DMS114 treated with DMSO at 0.1 percent for 48 hours (cell line): ENCODE data around the gene AP2A2.
"Not testable (repeated sequence)": the region's sequence is repeated elsewhere in the genome, so short reads cannot be mapped to it uniquely, and the experiment has no call there.

ENCODE experiments used
- DNase-seq: peaks from one replicate; lab custom pipeline; 2025; ENCODE audit not compliant: unreplicated experiment; lab: John Stamatoyannopoulos, UW

The AP2A2 gene

GRCh38 chr11:1012291-1012690 lies 86.6 kb downstream of the AP2A2 start:
- DNase-seq = no peak

- DNase-seq = no peak
These were observed 87.3 kb downstream of the AP2A2 start for GRCh38 chr11:1012740-1013630.

DNA sequence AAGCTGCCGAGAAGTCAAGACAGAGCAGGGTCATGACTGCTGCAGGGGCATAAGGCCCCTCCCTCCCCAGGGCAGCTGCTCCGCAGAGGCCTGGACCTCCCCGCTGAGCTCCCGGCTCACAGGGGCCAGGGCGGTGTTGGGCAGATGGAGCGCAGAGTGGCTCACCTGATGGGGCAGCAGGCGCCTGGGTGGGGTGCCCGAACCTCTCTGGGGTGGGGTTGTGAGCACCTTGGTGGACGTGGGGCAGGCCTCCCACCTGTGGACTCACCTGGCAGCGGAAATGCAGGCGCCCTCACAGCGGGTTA lies 87.9 kb downstream of the AP2A2 start:
- no peak for DNase-seq

GRCh38 chr11:1014276-1014675 lies 88.6 kb downstream of the AP2A2 start:
- DNase-seq = no peak

DNA sequence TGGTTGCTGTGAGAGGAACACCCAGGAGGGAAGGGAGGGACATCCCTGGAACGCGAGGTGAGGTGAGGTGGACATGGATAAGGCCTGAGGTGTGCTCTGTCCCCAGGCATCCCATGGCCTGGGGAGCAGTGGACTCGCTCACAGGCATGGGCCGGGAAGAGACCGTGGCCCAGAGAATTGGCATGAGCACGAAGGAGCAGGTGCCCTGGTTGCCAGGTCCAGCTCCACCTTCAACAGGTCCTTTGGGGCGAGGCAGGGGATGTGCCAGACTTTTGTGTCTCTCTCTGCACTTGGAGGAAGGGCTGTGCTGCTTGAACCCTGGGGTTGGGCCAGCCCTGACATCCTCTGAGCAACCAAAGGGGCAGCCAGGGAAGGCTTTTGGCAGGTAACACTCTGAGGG lies 89.4 kb downstream of the AP2A2 start:
- no peak for DNase-seq

DNA sequence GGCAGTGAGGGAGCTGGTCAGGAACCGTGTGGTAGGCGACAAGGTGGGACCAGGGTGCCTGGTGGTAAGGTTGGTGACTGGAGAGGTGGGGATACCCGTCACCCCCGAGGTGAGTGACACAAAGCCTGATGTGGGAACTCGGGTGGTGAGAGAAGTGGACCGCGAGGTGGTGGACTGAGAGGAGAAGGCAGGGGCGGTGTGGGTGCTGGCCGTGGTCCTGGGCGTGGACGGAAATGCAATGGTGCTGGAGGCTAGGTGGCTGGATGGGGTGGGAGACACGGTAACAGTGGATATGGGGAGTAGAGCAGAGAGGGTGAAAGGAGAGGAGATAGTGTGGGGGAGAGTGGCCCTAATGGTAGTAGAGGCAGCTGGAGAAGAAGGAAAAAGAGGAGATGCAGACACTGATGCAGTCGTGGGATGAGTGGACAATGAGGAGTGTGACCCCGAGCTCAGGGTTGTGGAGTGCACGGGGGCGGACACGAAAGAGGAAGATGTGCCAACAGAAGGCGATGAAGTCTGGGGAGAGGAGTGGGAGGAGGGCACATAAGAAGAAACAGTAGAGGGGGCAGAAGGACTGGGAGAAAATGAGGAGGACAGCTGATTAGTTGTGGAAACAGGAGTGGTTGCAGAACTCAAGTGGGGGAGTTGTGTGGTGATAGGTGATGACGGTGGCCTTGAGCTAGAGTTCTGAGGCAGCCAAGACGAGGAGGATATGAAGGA lies 90.3 kb downstream of the AP2A2 start:
- no peak for DNase-seq

DNA sequence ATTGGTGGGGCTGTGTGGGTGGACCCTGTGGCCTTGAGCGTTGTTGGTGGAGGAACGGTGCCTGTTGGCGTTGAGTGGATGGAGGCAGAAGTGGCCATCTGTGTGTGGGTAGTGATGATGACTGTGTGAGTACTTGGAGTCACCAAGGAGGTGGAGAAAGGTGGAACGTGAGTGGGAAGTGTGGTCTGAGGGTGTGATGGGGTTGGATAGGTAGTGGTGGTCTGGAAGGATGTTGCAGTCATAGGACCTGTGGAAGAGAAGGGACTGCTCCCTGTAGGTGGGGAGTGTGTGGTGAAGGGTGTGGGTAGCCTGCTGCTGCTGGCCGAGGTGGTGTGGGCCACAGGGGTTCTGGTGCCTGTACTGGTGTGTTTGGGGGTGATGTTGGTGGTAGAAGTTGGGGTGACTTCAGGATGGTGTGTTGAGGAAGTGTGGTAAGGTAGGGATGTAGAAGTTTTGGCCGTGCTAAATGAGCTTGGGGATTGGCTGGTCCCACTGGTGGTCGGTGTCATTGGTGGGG lies 91.0 kb downstream of the AP2A2 start:
- not testable (repeated sequence) for DNase-seq

- no peak for DNase-seq
These were observed 91.8 kb downstream of the AP2A2 start for GRCh38 chr11:1017269-1018005.

DNA sequence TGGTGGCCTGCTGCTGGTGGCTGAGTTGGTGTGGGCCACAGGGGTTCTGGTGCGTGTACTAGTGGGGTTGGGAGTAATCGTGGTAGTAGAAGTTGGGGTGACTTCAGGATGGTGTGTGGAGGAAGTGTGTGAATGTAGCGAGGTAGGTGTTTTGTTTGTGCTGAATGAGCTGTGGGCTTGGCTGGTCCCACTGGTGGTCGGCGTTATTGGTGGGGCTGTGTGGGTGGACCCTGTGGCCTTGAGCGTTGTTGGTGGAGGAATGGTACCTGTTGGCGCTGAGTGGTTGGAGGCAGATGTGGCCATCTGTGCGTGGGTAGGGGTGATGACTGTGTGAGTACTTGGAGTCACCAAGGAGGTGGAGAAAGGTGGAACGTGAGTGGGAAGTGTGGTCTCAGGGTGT lies 92.4 kb downstream of the AP2A2 start:
- DNase-seq = no peak

GRCh38 chr11:1019321-1019910 lies 93.7 kb downstream of the AP2A2 start:
- DNase-seq = no peak

DNA sequence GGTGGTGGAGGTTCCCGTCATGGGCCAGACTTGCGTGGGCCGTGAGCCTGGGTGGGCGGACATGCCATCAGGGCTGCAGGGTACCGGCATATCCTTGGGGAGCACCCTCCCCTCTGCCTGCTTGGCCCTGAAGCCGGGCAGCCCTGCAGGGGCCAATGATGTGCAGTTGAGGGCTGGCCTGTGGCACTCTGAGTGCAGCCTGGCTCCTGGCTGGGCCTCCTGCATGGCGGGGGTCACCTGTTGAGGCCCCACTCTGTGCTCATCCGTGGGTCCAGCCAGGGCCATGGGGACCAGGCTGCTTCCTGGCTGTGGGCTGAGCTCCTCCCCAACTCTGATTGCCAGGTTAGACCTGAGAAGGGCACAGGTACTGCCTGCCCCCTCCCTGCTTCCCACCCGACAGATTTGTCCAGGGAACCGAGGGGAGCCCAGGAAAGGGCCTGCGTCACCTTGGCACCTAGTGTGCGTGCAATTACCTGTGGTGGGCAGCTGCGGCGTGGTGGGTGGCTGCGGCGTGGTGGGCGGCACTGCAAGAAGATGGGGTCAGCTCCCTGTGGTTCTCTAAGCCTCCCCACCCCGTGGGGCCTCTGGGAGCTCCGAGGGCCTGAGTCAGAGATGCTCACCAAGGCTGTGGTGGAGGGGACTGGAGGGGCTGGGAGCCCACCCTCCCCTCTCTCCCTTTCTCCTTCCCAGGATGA lies 94.7 kb downstream of the AP2A2 start:
- no peak for DNase-seq

GRCh38 chr11:1022411-1022810 lies 96.7 kb downstream of the AP2A2 start:
- DNase-seq = no peak

GRCh38 chr11:1022908-1023810 lies 97.5 kb downstream of the AP2A2 start:
- DNase-seq = no peak

DNA sequence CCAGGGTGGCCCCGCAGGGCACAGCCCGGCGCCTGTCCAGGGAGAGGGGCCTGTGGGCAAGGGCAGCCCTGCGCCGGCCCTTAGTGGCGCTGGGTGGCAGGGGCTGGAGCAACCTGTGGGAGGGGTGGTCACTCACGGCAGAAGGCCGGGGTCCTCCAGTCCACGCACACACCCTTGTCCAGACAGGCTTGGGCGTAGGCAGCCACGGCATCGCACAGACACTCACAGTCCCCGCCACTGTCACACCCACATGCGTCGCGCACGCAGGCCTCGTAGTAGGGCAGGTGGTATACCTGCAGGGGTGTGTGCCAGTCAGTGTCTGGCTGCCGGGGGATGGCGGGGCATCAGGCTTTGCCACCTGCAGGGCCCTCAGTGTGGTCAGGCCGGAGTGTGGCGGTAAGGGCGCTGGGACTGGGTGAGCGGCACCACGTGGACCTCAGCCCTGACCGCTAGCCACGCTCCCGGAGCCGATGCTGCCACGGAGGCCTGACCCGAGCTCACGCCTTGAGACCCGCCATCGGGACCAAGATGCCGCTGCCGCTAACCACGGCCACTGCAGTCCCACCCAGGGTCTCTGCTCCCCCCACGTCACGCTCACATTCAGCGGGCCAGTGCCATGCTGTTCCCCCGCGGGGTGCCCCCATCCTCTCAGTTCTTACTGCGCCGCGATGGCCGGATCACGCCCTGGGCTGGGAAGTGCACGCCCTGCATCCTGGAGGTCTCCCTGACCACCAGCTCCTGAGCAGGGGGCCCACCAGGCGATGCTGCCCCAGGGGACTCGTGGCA lies 98.3 kb downstream of the AP2A2 start:
- DNase-seq = no peak

DNA sequence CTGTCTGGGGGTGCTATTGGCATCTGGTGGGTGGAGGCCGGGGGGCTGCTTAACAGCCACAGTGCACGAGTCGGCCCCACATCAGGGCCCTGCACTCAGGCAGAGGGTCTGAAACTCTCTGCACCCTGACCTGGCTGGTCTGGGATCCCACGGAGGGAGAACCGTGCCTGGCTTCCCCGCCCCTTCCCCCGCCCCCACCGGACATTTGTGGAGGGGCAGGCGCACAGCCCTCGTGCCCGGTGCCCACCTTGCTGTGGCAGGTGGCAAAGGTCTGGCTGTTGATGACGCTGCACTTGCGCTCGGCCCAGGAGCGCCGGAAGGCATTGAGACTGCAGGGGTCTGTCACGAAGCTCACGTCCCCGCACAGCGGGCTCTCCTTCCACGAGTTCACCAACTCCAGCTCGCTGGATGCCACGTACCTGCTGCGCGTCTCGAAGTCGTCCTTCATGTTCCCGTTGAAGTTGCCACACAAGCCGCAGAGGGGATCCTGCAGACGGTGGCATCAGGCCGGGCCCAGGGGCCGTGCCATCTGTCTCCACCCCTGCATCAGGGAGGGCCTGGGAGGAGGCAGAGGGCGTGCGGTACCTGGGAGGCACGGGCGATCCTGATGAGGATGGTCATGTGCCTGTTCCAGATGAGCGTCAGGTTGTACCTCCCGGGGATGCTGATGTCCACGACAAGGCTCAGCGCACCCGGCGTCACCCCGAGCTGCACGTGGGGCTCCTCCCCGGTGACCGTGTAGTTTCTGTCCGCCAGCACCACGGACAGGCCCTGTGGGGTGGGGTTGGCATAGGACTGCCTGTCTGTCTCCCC lies 99.1 kb downstream of the AP2A2 start:
- DNase-seq = no peak

- DNase-seq = no peak
These were observed 99.9 kb downstream of the AP2A2 start for GRCh38 chr11:1025410-1026162.

DNA sequence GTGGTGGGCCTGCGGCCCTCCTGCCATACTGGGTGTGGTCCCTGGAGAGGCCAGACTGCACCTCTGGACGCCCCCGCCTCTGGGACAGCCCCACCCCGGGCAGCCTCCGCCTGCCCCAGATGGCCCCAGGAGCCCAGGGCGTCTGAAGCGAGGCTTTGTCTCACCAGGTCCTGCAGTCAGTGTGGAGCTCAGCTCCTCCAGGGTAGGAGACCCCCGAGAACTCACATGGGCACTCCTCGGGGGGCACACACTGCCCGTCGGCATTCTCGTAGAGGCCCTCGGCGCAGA lies 100.4 kb downstream of the AP2A2 start:
- no peak for DNase-seq
